Calu3 (cell line): Measurements from ENCODE around the gene UGT1A9. TPM values are rescaled to one million over a fixed set of nuclear protein-coding genes. Genes with fewer than 3 reads are reported as not detected.

Source experiments
- BruUV-seq: library from RNA; stranded (reverse); fragments of 400-500 nt; replicated peaks from 2 replicates; lab custom pipeline; 2021; lab: Mats Ljungman, UMichigan
- CTCF ChIA-PET: fragments of 300-600 bp; sonication (Branson Sonifier 250); formaldehyde crosslinking; loops from one replicate; lab custom pipeline; 2022; ENCODE audit warnings: antibody characterized with exemption; lab: Charles Lee
- DNase-seq: peaks from one replicate; pipeline ENCODE4 v3.0.0; 2022
- H3K27ac Mint-ChIP-seq: one replicate; pipeline ENCODE4 v1.8.0; 2022; ENCODE audit warnings: mixed read lengths; ENCODE audit not compliant: unreplicated experiment
- H3K27me3 Mint-ChIP-seq: one replicate; pipeline ENCODE4 v1.8.0; 2022; ENCODE audit warnings: mixed read lengths; ENCODE audit not compliant: unreplicated experiment
- H3K36me3 Mint-ChIP-seq: one replicate; pipeline ENCODE4 v1.8.0; 2022; ENCODE audit warnings: mild to moderate bottlenecking, moderate library complexity, mixed read lengths; ENCODE audit not compliant: insufficient read depth, unreplicated experiment
- H3K4me1 Mint-ChIP-seq: one replicate; pipeline ENCODE4 v1.8.0; 2022; ENCODE audit warnings: mild to moderate bottlenecking, low read depth, mixed read lengths; ENCODE audit not compliant: unreplicated experiment
- H3K4me3 Mint-ChIP-seq: one replicate; pipeline ENCODE4 v1.8.0; 2022; ENCODE audit warnings: mild to moderate bottlenecking, low read depth, moderate library complexity, mixed read lengths; ENCODE audit not compliant: unreplicated experiment
- H3K9me3 Mint-ChIP-seq: one replicate; pipeline ENCODE4 v1.8.0; 2022; ENCODE audit warnings: low read depth, mixed read lengths; ENCODE audit not compliant: unreplicated experiment
- intact Hi-C: fragments of 100-400 bp; cut with micrococcal nuclease; formaldehyde crosslinking; loops from one replicate; pipeline ENCODE4 v1.10.0; 2022; ENCODE audit not compliant: unreplicated experiment
- total RNA-seq: library from RNA; stranded (reverse); gene quantifications from 2 replicates; pipeline ENCODE4 v1.2.3, GENCODE V29; 2022
- TF ChIP-seq, protein P1 (sequence below): fragments of 200-600 bp; IDR thresholded peaks from one replicate; pipeline ENCODE4 v1.8.0; 2022; ENCODE audit warnings: antibody characterized with exemption; ENCODE audit not compliant: unreplicated experiment

UGT1A9 gene
- total RNA-seq, 1 experiment from 2014 or later: 4.3 TPM

DNA sequence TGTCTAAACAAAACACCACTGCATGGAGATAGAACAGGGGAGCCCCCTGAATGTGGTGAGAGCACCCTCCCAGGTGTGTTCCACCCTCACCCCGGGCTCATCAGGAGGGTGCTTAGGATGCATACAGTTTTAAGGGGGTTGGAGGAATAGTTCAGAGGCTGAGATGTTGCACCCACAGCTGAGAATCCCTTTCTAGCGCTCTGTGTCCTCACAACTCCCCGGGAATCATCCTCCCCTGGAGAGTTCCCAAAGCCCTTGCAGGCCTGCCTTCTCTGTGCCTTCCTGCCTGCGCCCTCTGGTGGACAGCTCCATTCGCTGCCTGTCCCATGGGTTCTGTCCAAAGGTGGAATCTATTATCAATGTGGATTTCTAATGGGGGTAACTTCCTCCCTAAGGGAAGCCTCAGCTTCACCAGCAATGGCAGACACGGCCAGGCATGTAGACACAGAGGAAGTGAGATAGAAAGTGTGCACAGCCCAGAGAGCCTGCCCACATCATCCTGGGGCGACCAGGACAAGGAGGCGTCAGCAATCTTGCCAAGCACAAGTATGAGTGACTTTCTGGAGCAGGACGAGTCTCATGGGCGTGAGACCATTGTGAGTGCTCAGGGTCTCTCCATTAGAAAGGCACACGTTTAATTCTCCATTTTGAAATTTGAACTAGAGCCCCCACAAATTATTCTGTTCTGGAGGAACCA is 39.8 kb downstream of the UGT1A9 start:
- H3K4me3 Mint-ChIP-seq: no peak overlapping the region
- peaks cover 70% of the 10 kb centered on the region for H3K4me1 Mint-ChIP-seq
- intact Hi-C loops: no loop called here
- TF ChIP-seq, protein P1, sequence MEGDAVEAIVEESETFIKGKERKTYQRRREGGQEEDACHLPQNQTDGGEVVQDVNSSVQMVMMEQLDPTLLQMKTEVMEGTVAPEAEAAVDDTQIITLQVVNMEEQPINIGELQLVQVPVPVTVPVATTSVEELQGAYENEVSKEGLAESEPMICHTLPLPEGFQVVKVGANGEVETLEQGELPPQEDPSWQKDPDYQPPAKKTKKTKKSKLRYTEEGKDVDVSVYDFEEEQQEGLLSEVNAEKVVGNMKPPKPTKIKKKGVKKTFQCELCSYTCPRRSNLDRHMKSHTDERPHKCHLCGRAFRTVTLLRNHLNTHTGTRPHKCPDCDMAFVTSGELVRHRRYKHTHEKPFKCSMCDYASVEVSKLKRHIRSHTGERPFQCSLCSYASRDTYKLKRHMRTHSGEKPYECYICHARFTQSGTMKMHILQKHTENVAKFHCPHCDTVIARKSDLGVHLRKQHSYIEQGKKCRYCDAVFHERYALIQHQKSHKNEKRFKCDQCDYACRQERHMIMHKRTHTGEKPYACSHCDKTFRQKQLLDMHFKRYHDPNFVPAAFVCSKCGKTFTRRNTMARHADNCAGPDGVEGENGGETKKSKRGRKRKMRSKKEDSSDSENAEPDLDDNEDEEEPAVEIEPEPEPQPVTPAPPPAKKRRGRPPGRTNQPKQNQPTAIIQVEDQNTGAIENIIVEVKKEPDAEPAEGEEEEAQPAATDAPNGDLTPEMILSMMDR: peak; percentile 86
- no TSS peak for BruUV-seq
- DNase-seq: peak; percentile 90
- no peak overlapping the region for H3K27ac Mint-ChIP-seq
- CTCF ChIA-PET: interaction anchor here (0.8 to 1.7 kb wide), 4 partner anchors 69 to 154 kb away, joined by 3 read pairs; no protein-coding TSS in a partner anchor
- no peaks in the 10 kb centered on the region for H3K9me3 Mint-ChIP-seq
- H3K27me3 Mint-ChIP-seq: no peaks in the 10 kb centered on the region
- H3K36me3 Mint-ChIP-seq: peaks cover 49% of the 10 kb centered on the region

DNA sequence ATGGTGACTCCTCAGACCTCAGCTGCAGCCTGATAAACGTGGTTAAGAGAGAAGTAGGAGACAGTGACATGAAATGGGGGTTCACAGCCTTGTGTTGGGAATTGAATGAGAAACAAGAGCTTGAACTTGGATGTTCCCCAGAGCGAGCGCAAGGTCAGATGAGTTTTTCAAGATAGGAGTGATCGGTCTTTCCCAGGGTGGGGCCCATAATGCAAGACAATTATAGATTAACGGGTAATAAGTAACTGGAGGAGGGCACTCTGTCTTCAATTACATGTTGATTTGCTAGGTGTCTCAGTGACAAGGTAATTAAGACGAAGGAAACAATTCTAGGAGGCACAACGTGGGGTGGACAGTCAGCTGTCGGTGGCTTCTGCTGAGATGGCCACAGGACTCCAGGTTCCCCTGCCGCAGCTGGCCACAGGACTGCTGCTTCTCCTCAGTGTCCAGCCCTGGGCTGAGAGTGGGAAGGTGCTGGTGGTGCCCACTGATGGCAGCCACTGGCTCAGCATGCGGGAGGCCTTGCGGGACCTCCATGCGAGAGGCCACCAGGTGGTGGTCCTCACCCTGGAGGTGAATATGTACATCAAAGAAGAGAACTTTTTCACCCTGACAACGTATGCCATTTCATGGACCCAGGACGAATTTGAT is 41.0 kb downstream of the UGT1A9 start, which contains the start of gene UGT1A5:
Gene UGT1A5 (plus strand): TSS at position 297 of the 651 bp plus-strand sequence. CDS start 85 bp downstream, at position 382.
- Mint-ChIP-seq H3K9me3 (no peaks in the 10 kb centered on the region), H3K4me3 (no peak within 1 kb of the TSS), H3K27me3 (no peaks in the 10 kb centered on the region), H3K27ac (peak within 1 kb of the TSS; percentile 34), H3K4me1 (peaks cover 57% of the 10 kb centered on the region), H3K36me3 (peaks cover 49% of the 10 kb centered on the region)
- TF ChIP-seq, protein P1: no peak
- no TSS peak for BruUV-seq
- CTCF ChIA-PET: interaction anchor here (1.7 kb wide), 1 partner anchor 70 kb away, joined by 3 read pairs; no protein-coding TSS in a partner anchor
- intact Hi-C loops: no loop called here
- no peak for DNase-seq

DNA sequence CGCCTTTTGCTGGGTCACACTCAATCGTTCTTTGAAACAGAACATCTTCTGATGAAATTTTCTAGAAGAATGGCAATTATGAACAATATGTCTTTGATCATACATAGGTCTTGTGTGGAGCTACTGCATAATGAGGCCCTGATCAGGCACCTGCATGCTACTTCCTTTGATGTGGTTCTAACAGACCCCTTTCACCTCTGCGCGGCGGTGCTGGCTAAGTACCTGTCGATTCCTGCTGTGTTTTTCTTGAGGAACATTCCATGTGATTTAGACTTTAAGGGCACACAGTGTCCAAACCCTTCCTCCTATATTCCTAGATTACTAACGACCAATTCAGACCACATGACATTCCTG is 41.5 kb downstream of the UGT1A9 start:
- Mint-ChIP-seq H3K4me1 (peaks cover 56% of the 10 kb centered on the region), H3K9me3 (no peaks in the 10 kb centered on the region), H3K36me3 (peaks cover 47% of the 10 kb centered on the region), H3K27ac (no peak overlapping the region), H3K27me3 (no peaks in the 10 kb centered on the region), H3K4me3 (no peak overlapping the region)
- intact Hi-C loops: no loop called here
- BruUV-seq: no TSS peak
- TF ChIP-seq, protein P1: no peak
- CTCF ChIA-PET: no interaction called here
- DNase-seq: no peak

DNA sequence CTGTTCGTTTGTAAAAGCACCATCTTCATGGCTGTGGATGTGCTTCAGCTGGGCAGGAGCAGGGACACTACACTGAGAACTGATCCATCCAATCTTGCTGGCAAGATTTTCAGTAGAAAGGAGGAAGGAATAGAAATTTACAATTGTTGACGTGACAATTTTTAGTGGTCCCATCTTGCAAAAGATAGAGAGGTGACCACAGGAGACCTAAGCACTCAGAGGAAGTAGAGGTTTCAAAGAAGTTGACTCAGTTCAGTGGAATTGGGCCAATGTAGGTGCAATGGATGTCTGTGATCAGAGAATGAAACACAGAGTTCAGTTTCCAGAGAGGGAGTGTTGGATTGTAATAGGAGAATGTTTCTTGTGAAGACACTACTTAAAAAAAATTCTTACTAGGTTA is 42.4 kb downstream of the UGT1A9 start:
- no peak for DNase-seq
- Mint-ChIP-seq H3K27ac (no peak overlapping the region), H3K36me3 (peaks cover 47% of the 10 kb centered on the region), H3K9me3 (no peaks in the 10 kb centered on the region), H3K4me1 (peaks cover 52% of the 10 kb centered on the region), H3K4me3 (no peak overlapping the region), H3K27me3 (no peaks in the 10 kb centered on the region)
- CTCF ChIA-PET: no interaction called here
- no TSS peak for BruUV-seq
- TF ChIP-seq, protein P1: no peak
- intact Hi-C loops: no loop called here
